HG03175 (cell line): ENCODE results near the gene RNF152.
A peak's percentile ranks its signal among the peaks of the same experiment; 100 is the strongest.

Experiments used
- ATAC-seq: cut with Tn5 transposase; IDR thresholded peaks from one replicate; pipeline ENCODE4 v1.9.1; 2021; ENCODE audit warnings: mild to moderate bottlenecking, moderate library complexity; ENCODE audit not compliant: unreplicated experiment

RNF152 gene

GRCh38 chr18:61854578-61855448 lies 38.0 kb downstream of the RNF152 start:
- ATAC-seq = no peak

GRCh38 chr18:61853855-61854254 lies 39.0 kb downstream of the RNF152 start:
- ATAC-seq = no peak

- no peak for ATAC-seq
These were observed 40.3 kb downstream of the RNF152 start for GRCh38 chr18:61852496-61852895.

GRCh38 chr18:61851940-61852451 lies 40.8 kb downstream of the RNF152 start:
- ATAC-seq = no peak

GRCh38 chr18:61851279-61851678 lies 41.5 kb downstream of the RNF152 start:
- ATAC-seq = no peak

GRCh38 chr18:61850756-61851155 lies 42.1 kb downstream of the RNF152 start:
- ATAC-seq = no peak

GRCh38 chr18:61847164-61847791 lies 45.5 kb downstream of the RNF152 start:
- no peak for ATAC-seq

- ATAC-seq = no peak
These were observed 47.6 kb downstream of the RNF152 start for GRCh38 chr18:61845197-61845596.

GRCh38 chr18:61844726-61845125 lies 48.1 kb downstream of the RNF152 start:
- no peak for ATAC-seq

- ATAC-seq = no peak
These were observed 50.7 kb downstream of the RNF152 start for GRCh38 chr18:61842146-61842545.

- ATAC-seq = no peak
These were observed 51.1 kb downstream of the RNF152 start for GRCh38 chr18:61841706-61842105.

GRCh38 chr18:61840324-61840723 lies 52.5 kb downstream of the RNF152 start:
- no peak for ATAC-seq

- no peak for ATAC-seq
These were observed 54.3 kb downstream of the RNF152 start for GRCh38 chr18:61838521-61838920.

- ATAC-seq = no peak
These were observed 58.8 kb downstream of the RNF152 start for GRCh38 chr18:61833978-61834377.

GRCh38 chr18:61833387-61833786 lies 59.4 kb downstream of the RNF152 start:
- ATAC-seq = peak; percentile 55

- no peak for ATAC-seq
These were observed 59.9 kb downstream of the RNF152 start for GRCh38 chr18:61832858-61833257.

- no peak for ATAC-seq
These were observed 61.7 kb downstream of the RNF152 start for GRCh38 chr18:61831071-61831470.

GRCh38 chr18:61829108-61829507 lies 63.7 kb downstream of the RNF152 start:
- no peak for ATAC-seq

- ATAC-seq = no peak
These were observed 65.2 kb downstream of the RNF152 start for GRCh38 chr18:61827591-61827990.

GRCh38 chr18:61825386-61825785 lies 67.4 kb downstream of the RNF152 start:
- ATAC-seq = no peak

- ATAC-seq = no peak
These were observed 68.0 kb downstream of the RNF152 start for GRCh38 chr18:61824733-61825363.

- no peak for ATAC-seq
These were observed 69.2 kb downstream of the RNF152 start for GRCh38 chr18:61823595-61823994.
